GM18907 (cell line): Measurements from ENCODE around the gene CEP55.

Source experiments
- ATAC-seq: cut with Tn5 transposase; IDR thresholded peaks from one replicate; pipeline ENCODE4 v1.9.1; 2021; ENCODE audit warnings: mild to moderate bottlenecking, moderate library complexity; ENCODE audit not compliant: unreplicated experiment

CEP55 gene

GRCh38 chr10:93559490-93559889 lies 63.1 kb downstream of the CEP55 start:
- ATAC-seq = no peak

DNA sequence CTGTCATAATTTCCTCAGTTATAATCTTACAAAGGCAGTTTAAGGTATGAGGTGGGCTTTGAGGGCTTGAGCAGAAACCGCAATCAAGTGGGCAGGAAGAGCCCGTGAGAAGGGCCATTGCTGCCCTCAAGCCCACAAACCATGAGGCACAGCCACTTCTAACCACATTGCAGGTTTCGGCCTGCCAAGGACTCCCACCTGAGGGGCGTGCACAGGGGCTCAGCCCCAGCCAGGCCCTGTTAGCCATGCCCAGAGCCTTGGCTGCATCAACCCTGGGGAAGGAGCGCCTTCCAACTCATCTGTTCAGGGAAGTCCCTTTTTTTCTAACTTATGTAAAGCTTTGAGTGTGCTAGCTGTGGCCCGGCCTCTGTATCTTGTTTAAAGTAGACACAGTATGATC lies 64.1 kb downstream of the CEP55 start:
- no peak for ATAC-seq

GRCh38 chr10:93565446-93565845 lies 69.0 kb downstream of the CEP55 start:
- ATAC-seq = no peak

- ATAC-seq = no peak
Observed at GRCh38 chr10:93566435-93567276, 70.2 kb downstream of the CEP55 start, which contains the start of gene FFAR4. FFAR4 (plus strand) TSS chr10:93566665; CDS start chr10:93566721, 56 bp downstream.

GRCh38 chr10:93567277-93568104 lies 71.1 kb downstream of the CEP55 start:
- no peak for ATAC-seq

GRCh38 chr10:93568105-93568390 lies 71.6 kb downstream of the CEP55 start:
- ATAC-seq = no peak

DNA sequence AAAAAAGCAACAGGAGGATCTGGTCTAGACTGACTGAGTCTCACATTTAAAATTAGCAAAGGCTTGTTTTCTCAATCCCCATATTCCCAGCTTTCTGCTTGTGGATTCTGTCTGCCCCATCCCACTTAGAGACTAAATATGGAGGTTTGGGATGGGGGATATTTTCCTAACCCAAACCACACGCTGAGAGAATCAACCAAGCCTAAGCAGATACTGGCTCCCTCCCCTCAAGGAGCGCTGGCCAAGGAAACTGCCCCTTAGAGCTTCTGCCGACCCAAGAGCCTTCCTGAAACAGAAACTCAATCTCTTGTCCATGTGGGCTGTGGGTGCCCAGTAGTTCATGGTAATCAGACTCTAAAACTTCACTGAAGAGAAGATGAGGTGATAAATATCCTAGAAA lies 74.0 kb downstream of the CEP55 start:
- no peak for ATAC-seq

GRCh38 chr10:93572606-93573005 lies 76.2 kb downstream of the CEP55 start:
- ATAC-seq = no peak

GRCh38 chr10:93573051-93573909 lies 76.9 kb downstream of the CEP55 start:
- no peak for ATAC-seq

DNA sequence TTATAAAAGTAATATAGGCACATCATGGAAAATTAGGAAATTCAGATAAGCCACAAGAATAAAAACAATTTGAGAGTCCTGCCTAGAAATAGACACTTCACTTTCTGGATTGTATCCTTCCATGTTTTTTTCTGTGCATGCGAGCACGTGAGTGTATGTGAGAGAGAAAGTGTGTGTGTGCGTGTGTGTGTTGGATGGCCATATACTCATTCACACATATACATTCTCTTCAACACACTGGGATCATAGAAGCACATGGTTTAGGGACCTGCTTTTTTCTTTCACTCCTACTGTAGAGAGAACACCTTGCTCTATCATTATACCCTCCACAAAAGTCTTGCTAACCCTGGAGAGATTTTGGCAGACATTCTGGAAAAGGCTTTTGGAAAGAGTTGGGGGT lies 77.5 kb downstream of the CEP55 start:
- ATAC-seq = no peak

DNA sequence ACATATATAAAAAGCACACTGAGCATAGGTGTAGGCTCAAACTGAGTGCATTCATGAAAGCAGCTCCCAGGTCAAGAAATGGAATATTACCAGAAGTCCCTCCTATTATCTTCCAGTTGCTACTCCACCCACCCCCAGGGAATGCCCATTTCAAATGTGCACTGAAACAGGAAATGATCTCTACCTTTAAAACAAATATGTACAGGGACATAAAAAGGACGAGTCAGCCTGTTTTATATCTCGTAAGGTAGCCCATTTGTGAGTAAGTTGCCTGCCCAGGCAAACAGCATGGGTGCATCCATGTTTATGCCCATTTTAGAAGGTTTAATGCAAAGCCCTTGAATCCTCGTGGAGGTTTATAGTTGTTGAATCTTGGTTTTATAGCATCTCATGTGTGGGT lies 80.5 kb downstream of the CEP55 start:
- no peak for ATAC-seq

DNA sequence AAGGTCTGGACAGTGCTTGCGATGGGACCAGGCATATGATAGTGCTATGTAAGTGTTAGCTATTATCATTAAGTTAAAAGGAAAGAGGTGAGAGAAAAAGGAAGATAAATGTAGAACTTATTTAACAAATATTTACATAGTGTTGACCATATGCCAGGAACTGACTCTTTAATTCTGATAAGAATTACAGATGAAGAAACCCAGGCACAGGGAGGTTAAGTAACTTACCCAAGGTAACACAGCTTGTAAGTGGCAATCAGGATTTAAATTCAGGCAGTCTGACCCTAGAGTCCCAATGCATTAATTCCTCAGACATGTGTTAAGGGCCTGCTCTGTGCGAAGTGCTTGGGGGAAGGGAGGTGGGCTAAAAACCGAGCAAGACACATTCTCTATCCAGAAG lies 81.2 kb downstream of the CEP55 start:
- no peak for ATAC-seq
